ENCODE data around the gene SSU72. TPM values are rescaled to one million over a fixed set of nuclear protein-coding genes. Genes with fewer than 3 reads are reported as not detected.
"Not testable (repeated sequence)": the region's sequence is repeated elsewhere in the genome, so short reads cannot be mapped to it uniquely, and the experiment has no call there.

The SSU72 gene
- total RNA-seq, 1 experiment from 2014 or later, result 56.2 TPM

DNA sequence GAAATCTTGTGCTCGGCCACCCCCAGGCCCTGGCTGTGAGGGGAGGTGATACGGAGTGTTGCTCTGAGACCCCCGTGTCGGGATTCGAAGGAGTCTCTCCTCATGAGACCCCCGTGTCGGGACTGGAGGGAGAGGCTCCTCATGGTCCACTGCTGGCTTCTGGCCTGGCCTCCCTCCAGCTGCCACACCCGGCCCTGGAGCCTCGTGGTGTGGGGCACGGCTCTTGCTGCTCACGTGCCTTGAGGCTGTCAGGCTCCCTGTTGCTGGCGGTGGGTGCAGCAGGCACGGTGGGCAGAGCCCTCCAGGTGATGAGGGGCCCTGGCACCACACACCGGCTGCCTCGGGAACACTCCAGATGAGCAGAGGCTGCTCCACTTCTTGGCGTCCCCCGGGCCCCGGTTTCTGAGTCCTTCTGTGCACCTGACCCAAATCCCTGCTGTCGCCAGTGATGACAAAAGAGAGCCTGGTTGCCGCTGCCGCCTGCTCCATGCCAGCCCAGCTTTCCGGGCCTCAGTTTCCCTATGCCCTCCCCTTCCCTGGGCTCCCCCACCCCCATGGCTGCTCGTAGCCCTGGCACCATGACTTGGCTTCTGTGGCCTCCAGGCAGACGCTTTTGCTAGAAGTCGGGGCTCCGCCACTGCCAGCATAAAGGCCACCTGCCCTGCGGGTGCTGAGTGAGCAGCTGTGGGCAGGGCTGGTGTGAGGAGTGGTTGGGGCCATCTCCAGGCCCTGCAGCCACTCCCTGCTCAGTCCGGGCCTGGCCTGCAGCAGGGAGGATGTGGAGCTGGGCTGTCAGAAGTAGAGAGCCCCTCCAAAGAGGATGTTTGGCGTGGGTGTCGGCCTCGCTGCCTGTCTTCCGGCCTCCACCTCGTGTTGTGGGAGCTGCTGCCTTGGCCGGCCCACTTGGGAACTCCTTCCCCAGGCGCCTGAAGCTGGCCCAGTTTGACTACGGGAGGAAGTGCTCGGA, 46.1 kb downstream of the SSU72 start:
- DNase-seq (ENCODE audit: low spot score), result no peak

GRCh38 chr1:1527092-1527816, 47.4 kb downstream of the SSU72 start:
- no peak for DNase-seq (ENCODE audit: low spot score)

GRCh38 chr1:1526476-1526875, 48.2 kb downstream of the SSU72 start:
- DNase-seq (ENCODE audit: low spot score), result not testable (repeated sequence)

DNA sequence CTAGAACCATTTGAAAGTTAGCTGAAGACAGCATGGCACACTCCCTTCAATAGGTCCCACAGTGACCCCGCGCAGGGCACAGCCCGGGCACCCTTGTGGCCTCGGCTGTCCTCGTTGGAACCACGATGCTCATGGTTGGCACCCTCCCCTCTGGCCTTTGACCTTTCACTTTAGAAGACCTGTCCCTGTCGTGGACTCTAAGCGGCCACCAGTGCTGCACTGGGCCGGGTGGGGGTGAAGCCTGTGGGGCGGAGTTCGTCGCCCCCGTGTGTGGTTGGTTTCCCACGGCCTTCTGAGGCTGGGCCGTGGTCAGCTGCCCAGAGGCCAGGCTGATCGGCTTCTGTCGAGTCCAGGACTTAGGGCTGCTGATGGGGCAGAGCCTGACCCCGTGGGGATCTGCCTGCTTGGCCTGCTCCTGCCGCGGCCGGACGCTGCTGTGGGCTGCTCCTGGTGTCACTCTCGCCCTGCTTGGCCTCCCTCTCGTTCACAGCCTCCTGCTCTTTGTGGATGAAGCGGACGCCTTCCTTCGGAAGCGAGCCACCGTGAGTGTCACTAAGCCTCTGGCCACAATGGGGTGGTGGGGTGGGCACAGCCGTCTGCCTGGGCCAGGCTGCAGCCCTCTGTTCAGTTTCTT, 49.8 kb downstream of the SSU72 start:
- DNase-seq (ENCODE audit: low spot score), result not testable (repeated sequence)

DNA sequence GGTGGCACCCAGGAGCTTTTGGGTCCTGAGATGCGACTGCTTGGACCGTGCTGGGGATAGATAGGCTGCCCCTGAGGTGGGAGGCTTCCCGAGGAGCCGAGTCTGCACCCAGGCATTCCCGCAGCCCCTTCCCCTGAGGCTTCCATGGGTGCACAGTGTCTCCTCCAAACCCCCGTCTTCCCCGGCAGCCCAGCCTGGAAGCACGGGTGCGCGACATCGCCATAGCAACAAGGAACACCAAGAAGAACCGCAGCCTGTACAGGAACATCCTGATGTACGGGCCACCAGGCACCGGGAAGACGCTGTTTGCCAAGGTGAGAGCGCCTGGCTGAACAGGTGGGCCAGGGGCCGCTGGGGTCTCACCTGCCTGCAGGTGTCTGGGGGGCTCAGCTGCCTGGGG, 51.0 kb downstream of the SSU72 start:
- DNase-seq (ENCODE audit: low spot score), result not testable (repeated sequence)

- DNase-seq (ENCODE audit: low spot score), result not testable (repeated sequence)
Measured at GRCh38 chr1:1523226-1523625, 51.4 kb downstream of the SSU72 start.

DNA sequence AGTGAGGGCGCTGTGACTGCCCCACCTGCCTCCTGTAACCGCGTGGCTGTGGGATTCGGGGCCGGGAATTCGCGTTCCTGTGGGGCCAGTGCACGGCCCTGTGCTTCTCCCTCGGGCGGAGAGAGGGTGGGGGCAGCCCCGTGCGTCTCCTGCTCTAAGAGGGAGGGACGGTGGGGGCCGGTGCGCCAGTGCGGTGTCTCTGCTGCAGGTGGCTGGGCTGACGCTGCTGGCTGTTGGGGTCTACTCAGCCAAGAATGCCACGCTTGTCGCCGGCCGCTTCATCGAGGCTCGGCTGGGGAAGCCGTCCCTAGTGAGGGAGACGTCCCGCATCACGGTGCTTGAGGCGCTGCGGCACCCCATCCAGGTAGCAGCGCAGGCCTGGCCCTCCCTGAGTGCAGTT, 52.1 kb downstream of the SSU72 start:
- not testable (repeated sequence) for DNase-seq (ENCODE audit: low spot score)

DNA sequence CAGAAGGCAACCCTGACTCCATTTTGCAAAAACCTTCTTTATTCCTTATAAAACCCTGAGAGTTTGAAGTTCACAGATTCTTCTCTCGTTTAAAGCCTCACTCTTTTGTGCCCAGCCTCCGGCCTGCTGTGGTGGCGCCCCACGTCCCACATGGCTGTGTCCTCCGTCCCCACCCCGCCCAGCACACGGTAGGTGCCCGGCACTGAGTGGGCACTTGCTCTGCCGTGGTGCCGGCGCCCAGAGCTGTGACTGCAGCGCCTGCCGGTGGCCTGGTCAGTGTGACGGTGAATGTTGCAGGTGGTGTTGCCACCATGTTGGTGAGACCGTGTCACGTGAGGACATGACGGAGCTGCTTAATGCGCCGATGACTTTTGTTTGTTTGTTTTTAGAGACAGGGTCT, 53.3 kb downstream of the SSU72 start:
- no peak for DNase-seq (ENCODE audit: low spot score)

DNA sequence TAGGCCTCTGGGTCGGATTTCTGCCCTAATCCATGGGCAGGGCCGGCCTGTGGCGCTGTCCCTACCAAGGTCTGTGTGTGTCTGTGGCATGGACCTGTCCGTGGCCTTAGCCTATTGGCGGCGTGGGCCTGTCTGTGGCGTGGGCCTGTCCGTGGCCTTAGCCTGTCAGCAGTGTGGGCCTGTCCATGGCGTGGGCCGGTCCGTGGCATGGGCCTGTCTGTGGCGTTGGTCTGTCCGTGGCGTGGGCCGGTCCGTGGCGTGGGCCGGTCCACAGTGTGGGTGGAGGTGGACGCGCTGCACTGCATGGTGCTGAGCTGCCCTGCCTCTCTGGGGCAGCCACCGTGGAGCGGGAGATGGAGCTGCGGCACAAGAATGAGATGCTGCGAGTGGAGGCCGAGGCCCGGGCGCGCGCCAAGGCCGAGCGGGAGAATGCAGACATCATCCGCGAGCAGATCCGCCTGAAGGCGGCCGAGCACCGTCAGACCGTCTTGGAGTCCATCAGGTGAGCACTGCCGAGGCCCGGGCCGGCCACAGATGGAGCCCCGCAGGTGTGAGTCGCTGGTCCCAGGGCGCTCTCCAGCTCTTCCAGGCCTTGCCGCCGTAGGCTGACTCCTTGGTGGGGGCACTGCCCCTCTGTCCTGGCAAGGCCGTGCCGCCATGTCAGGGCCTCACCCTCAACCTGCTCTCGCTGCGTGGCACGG, 54.7 kb downstream of the SSU72 start:
- DNase-seq (ENCODE audit: low spot score), result not testable (repeated sequence)

GRCh38 chr1:1518621-1519007, 56.0 kb downstream of the SSU72 start:
- not testable (repeated sequence) for DNase-seq (ENCODE audit: low spot score)

GRCh38 chr1:1517973-1518620, 56.6 kb downstream of the SSU72 start:
- DNase-seq (ENCODE audit: low spot score), result no peak

- not testable (repeated sequence) for DNase-seq (ENCODE audit: low spot score)
Measured at GRCh38 chr1:1516923-1517322, 57.7 kb downstream of the SSU72 start.

DNA sequence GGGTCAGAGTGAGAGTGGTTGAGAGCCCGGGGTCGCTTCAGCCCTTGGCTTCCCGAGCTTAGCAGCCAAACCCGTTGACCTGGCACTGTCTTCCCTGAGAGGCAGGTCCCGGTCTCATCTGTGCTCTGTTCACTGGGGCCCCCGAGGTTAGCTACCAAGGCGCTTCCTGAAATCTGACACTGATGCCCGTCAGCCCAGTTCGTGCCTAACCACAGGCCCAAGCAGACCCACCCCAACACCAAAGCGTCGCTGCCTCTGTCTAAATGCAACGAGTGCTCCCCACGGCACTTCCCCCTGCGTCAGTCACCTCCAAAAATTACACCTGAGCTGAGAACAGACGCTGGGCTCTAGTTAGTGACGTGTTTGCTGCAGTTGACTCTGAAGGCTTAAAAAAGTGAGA, 60.3 kb downstream of the SSU72 start:
- not testable (repeated sequence) for DNase-seq (ENCODE audit: low spot score)

DNA sequence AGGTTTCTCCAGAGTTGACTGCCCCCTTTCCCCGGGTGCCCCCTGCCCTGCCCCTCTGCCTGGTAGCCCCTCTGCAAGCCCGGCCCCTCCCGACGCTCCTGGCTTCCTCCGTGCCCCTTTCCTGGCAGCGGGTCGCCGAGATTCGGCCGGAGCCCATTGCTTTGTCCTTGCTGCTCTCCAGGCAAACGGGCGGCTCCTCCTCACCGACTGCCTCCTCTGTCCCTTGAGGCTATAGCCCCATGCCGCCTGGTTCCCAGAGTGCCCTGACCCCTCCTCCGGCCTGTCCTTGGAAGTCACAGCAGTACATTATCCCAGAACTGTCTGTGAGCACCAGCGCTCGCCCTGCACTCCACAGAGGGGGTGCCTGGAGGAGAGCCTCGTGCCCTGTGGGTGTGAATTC, 61.0 kb downstream of the SSU72 start:
- not testable (repeated sequence) for DNase-seq (ENCODE audit: low spot score)

DNA sequence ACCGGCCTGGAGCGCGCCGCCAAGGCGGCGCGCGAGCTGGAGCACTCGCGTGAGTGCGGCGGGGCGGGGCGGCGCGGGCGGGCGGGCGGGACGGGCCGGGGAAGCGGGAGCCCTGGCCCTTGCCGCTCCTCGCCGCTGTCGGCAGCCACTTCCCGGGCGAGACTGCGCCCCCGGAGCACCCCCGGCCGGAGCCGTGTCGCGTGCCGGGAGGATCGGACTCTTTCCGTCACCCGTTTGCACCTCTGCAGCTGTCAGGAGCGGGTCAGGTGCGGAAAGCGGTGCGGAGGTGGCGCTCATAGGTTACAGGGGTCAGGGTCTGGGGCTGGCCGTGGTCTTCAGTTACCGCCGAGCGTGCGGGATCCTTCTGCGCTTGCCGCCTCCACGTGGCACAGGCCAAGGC, 62.2 kb downstream of the SSU72 start:
- DNase-seq (ENCODE audit: low spot score), result not testable (repeated sequence)

DNA sequence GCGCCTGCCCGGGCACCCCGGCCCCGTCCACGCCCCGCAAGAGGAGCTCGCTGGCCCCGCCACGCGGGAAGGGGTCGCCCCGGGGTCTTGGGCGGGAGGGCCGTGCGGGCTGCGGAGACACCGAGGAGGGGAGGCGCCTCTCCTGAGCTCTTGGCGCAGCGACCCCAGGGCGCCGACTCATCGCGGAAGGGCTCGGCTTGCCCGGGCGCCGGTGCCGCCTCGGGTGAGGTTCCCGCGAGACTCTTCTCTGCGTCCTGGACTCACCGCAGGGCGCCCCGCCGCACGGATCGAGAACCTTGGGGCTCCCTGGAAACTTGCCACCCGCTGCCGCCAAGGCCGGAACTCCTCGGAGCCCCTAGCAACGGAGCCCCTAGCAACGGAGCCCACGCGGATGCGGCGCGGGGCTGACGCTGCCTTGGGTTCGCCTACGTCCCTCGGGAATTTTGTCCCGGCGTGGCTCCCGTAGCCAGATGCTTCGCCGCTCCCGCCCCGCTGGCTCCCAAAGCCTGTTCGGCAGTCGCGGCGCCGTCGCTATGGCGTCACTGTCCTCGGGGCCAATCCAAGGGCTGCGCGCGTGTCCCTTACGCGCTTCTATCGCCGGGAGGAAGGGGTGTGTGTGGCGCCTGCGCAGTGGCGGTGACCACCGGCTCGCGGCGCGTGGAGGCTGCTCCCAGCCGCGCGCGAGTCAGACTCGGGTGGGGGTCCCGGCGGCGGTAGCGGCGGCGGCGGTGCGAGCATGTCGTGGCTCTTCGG, 63.0 kb downstream of the SSU72 start, which contains the start of gene ATAD3A:
TSS of gene ATAD3A (plus strand) at position 630 of the 753 bp plus-strand sequence. CDS start at position 737, 107 bp downstream.
- DNase-seq (ENCODE audit: low spot score), result peak; percentile 81

GRCh38 chr1:1510912-1511532, 63.6 kb downstream of the SSU72 start:
- DNase-seq (ENCODE audit: low spot score), result peak; percentile 2

- DNase-seq (ENCODE audit: low spot score), result not testable (repeated sequence)
Measured at GRCh38 chr1:1509465-1509850, 65.2 kb downstream of the SSU72 start.

- not testable (repeated sequence) for DNase-seq (ENCODE audit: low spot score)
Measured at GRCh38 chr1:1508775-1509464, 65.7 kb downstream of the SSU72 start.
